Cerebellar nuclear complex (tissue), 1 donor: ENCODE measurements around the gene UQCRQ.

Experiments
- DNase-seq, 2 experiments: peaks; one replicate each; lab custom pipeline; 2025; lab: John Stamatoyannopoulos, UW

UQCRQ gene

GRCh38 chr5:132915681-132916080 is 49.2 kb downstream of the UQCRQ start:
- DNase-seq: no peak

GRCh38 chr5:132916086-132916485 is 49.6 kb downstream of the UQCRQ start:
- no peak for DNase-seq
